ENCODE data around the gene POU2F2. TPM values are rescaled to one million over a fixed set of nuclear protein-coding genes. Genes with fewer than 3 reads are reported as not detected.

POU2F2 gene
- total and polyA plus RNA-seq, 2 donors (not counting 3 experiments of a cell fraction or from before 2014, with no cell fraction given) = 4.0 to 4.1 TPM

DNA sequence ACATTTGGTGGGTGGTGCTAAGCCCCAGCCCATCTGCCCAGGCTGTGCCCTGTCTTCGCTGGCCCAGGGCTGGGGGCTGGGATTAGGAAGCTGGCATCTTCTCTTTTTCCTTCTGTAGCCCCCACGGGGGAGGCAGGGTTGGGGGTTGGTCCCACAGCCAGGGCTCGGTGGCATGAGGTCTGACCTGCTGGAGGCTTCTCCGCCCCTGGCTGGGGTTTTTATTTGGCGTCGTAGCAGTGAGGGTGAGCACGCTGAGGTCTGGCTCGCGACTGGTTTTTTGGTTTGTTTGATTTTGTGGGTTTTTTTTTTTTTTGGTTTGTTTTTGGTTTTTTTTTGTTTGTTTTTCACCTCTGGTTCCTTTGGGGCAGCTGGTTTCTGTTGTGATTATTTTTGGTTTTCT is 41.6 kb downstream of the POU2F2 start:
- CTCF ChIA-PET = interaction anchor here (1.2 kb wide), 1 partner anchor 56 kb away, joined by 3 read pairs; no protein-coding TSS in a partner anchor
- Histone ChIP-seq H3K4me3 (replicated peaks in 1 of 3; ENCODE audit: insufficient read depth in 1 of 3, low read depth in 1 of 3, low read length in 3 of 3) (no peak overlapping the region), H3K4me2 (ENCODE audit: insufficient read depth, low read length) (no peak overlapping the region), H3K9me3 (replicated peaks; ENCODE audit: control insufficient read depth, insufficient read depth, low read length) (no peaks in the 10 kb centered on the region), H4K20me1 (replicated peaks; ENCODE audit: control insufficient read depth, extremely low read depth, insufficient read depth, low read length) (no peaks in the 10 kb centered on the region), H3K27ac (ENCODE audit: insufficient read depth, low read depth, low read length) (no peak overlapping the region), H3K27me3 (ENCODE audit: control insufficient read depth in 2 of 2, insufficient read depth in 2 of 2, low read length in 2 of 2) (no peaks in the 10 kb centered on the region), H3K9ac (replicated peaks; ENCODE audit: extremely low read depth, insufficient read depth, low read length) (no peak overlapping the region), H3K9me1 (replicated peaks; ENCODE audit: control insufficient read depth, extremely low read depth, insufficient read depth, low read length) (no peaks in the 10 kb centered on the region), H3K79me2 (ENCODE audit: control insufficient read depth, insufficient read depth, low read length) (no peaks in the 10 kb centered on the region), H3K4me1 (ENCODE audit: control insufficient read depth, extremely low read depth, insufficient read depth, low read length) (peaks cover 29% of the 10 kb centered on the region), H2AFZ (ENCODE audit: low read depth, low read length) (no peak overlapping the region), H3K36me3 (ENCODE audit: control insufficient read depth in 2 of 2, extremely low read depth in 1 of 2, insufficient read depth in 2 of 2, low read length in 2 of 2) (no peaks in the 10 kb centered on the region)
- TF ChIP-seq MYC (IDR thresholded peaks at IDR 0.05; ENCODE audit: low read depth, low read length) (no peak), JUN (IDR thresholded peaks at IDR 0.05; ENCODE audit: borderline replicate concordance, insufficient read depth, insufficient read length, low read depth) (no peak), POLR2AphosphoS5 (IDR thresholded peaks at IDR 0.05; ENCODE audit: insufficient read depth, low read depth, low read length) (no peak), FOS (IDR thresholded peaks at IDR 0.05; ENCODE audit: borderline replicate concordance, insufficient read depth, low read length) (no peak), GATA2 (IDR thresholded peaks at IDR 0.05; ENCODE audit: insufficient read depth, insufficient read length, low read depth, low read length) (no peak), EZH2 (IDR thresholded peaks at IDR 0.05; ENCODE audit: borderline replicate concordance, low read depth, low read length, severe bottlenecking) (no peak), POLR2A (IDR thresholded peaks at IDR 0.05; ENCODE audit: low read depth, low read length) (no peak)
- TF ChIP-seq, protein P1, sequence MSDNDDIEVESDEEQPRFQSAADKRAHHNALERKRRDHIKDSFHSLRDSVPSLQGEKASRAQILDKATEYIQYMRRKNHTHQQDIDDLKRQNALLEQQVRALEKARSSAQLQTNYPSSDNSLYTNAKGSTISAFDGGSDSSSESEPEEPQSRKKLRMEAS (IDR thresholded peaks at IDR 0.05; ENCODE audit: insufficient read depth, insufficient read length) = no peak
- TF ChIP-seq, protein P2, sequence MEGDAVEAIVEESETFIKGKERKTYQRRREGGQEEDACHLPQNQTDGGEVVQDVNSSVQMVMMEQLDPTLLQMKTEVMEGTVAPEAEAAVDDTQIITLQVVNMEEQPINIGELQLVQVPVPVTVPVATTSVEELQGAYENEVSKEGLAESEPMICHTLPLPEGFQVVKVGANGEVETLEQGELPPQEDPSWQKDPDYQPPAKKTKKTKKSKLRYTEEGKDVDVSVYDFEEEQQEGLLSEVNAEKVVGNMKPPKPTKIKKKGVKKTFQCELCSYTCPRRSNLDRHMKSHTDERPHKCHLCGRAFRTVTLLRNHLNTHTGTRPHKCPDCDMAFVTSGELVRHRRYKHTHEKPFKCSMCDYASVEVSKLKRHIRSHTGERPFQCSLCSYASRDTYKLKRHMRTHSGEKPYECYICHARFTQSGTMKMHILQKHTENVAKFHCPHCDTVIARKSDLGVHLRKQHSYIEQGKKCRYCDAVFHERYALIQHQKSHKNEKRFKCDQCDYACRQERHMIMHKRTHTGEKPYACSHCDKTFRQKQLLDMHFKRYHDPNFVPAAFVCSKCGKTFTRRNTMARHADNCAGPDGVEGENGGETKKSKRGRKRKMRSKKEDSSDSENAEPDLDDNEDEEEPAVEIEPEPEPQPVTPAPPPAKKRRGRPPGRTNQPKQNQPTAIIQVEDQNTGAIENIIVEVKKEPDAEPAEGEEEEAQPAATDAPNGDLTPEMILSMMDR (IDR thresholded peaks at IDR 0.05; ENCODE audit: extremely low read depth in 1 of 2, insufficient read depth in 1 of 2, low read depth in 1 of 2, low read length in 2 of 2) = no peak
- DNase-seq (ENCODE audit: low read depth, low spot score) = no peak
- POLR2A ChIA-PET = interaction anchor here (0.6 kb wide), 1 partner anchor 124 kb away, joined by 4 read pairs; no protein-coding TSS in a partner anchor
- intact Hi-C loops (cut with micrococcal nuclease) = no loop called here
- no TSS peak for BruUV-seq (replicated peaks)
- FAIRE-seq = no peak
- dilution Hi-C loops (cut with MboI; ENCODE audit: extremely low pct_ligation_motif_present, low sequenced_read_pairs) = no loop called here
